ENCODE data around the gene PAX9.

PAX9 gene

GRCh38 chr14:36655963-36656686, 5.5 kb upstream of the PAX9 start:
- 0 out of 2 replicates have a peak, but pooled peaks have one; percentile 18 for TF ChIP-seq CTCF (IDR thresholded peaks at IDR 0.05; ENCODE audit: low read depth, low read length)
- no peak overlapping the region for H3K4me3 ChIP-seq (ENCODE audit: low read depth, low read length)

DNA sequence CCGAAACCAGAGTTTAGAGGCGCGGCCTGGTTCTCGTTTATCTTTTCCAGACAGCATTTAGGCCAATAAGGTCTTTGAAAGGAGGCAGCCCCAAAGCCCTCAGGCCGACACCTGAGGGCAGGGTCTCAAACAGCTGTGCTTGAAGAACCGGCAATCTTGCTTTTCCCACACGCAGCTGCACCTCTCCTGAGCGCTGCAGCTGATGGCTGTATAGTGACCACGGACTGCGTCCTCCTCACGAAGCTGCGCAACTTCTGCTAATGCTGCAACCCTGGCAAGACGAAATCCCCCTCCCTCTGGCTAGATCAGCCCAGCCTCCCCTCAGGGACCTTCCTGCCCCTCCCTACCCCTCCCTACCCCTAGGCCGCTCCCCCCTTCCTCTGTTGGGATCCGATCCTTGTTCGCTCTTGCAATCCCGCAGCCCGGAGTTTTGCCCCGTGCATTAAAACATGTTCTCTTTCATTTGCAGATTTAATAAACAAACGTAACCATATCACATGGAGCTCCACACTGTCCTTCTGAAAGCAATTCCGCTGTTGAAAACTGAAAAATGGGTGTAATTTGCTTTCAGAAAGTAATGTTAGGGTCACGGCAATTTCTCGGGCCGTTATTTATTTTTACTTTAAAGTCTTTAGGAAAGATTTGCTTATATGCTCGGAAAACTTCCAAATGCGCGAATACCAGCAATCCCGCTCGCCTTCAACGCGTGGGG, 4.8 kb upstream of the PAX9 start:
- peak overlapping the region; percentile 32; the same call in 1 of the 2 replicates for H3K4me3 ChIP-seq (ENCODE audit: low read depth, low read length)
- TF ChIP-seq CTCF (IDR thresholded peaks at IDR 0.05; ENCODE audit: low read depth, low read length) = no peak

GRCh38 chr14:36657399-36658122, 4.1 kb upstream of the PAX9 start:
- no peak for TF ChIP-seq CTCF (IDR thresholded peaks at IDR 0.05; ENCODE audit: low read depth, low read length)
- H3K4me3 ChIP-seq (ENCODE audit: low read depth, low read length) = peak overlapping the region; percentile 32; the same call in 1 of the 2 replicates

- H3K4me3 ChIP-seq (ENCODE audit: low read depth, low read length) = no peak overlapping the region
- TF ChIP-seq CTCF (IDR thresholded peaks at IDR 0.05; ENCODE audit: low read depth, low read length) = no peak
These were observed 3.3 kb upstream of the PAX9 start for GRCh38 chr14:36658123-36659009.

GRCh38 chr14:36659010-36659821, 2.4 kb upstream of the PAX9 start:
- TF ChIP-seq CTCF (IDR thresholded peaks at IDR 0.05; ENCODE audit: low read depth, low read length) = no peak
- H3K4me3 ChIP-seq (ENCODE audit: low read depth, low read length) = no peak overlapping the region
